ENCODE measurements around the gene MYH16.

DNA sequence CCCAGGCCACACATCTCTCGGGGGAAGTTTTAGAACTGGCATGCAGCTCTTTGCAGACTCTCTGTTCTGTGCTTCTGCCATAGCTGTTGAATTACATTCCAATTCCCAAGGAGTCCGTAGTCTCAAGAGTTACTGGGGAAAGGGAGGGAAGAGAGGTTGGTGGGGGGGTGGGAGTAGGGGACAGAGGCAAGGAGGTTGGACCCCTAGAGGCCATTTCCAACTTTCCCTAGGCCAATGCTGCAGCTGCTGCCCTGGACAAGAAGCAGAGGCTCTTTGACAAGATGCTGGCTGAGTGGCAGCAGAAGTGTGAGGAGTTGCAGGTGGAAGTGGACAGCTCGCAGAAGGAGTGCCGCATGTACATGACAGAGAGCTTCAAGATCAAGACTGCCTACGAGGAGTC is 23.8 kb downstream of the MYH16 start:
- no peak for TF ChIP-seq YY1 (IDR thresholded peaks at IDR 0.05; ENCODE audit: insufficient read depth, insufficient read length)
- no peak for TF ChIP-seq SUZ12 (IDR thresholded peaks at IDR 0.05; ENCODE audit: extremely low read depth, insufficient read depth, insufficient read length)
- TF ChIP-seq ZNF274 (IDR thresholded peaks at IDR 0.05; ENCODE audit: low read depth, low read length), result no peak
